ENCODE results near the gene UBASH3A. TPM values are rescaled to one million over a fixed set of nuclear protein-coding genes. Genes with fewer than 3 reads are reported as not detected.

Gene UBASH3A
- polyA plus RNA-seq, 1 donor (not counting 4 experiments of a cell fraction or from before 2014, with no cell fraction given): not detected

DNA sequence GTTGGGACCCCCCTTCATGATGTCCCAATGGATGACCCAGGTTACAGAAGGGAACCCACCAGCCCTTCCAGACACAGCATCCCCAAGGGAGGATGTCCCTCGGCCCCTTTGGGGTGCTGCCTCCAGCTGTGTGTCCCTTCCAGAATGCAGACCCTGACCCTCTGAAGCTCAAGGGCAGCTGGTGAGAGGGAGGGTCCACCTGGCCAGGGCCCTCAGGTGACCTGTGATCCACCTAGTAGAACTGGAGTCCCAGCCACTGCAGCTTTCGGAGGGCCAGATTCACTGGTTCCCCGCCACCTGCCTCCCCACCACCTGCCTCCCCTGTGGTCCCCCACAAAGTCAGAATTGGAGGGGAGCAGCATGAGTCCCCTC lies 27.8 kb upstream of the UBASH3A start:
- Histone ChIP-seq H4K20me1 (ENCODE audit: control insufficient read depth, extremely low read depth, insufficient read depth, low read length) (no peaks in the 10 kb centered on the region), H3K4me1 (ENCODE audit: control insufficient read depth, extremely low read depth, insufficient read depth, low read length) (no peaks in the 10 kb centered on the region), H3K4me3 (ENCODE audit: control insufficient read depth in 2 of 3, extremely low read depth in 1 of 3, insufficient read depth in 2 of 3, low read depth in 1 of 3, low read length in 3 of 3) (no peak overlapping the region), H3K9me3 (ENCODE audit: control insufficient read depth, low read depth, low read length) (no peaks in the 10 kb centered on the region), H3K79me2 (ENCODE audit: control insufficient read depth, insufficient read depth, low read length) (no peaks in the 10 kb centered on the region), H2AFZ (ENCODE audit: control insufficient read depth, low read length) (no peak overlapping the region), H3K9ac (ENCODE audit: control insufficient read depth, extremely low read depth, insufficient read depth, low read length) (no peak overlapping the region), H3K27ac (ENCODE audit: control insufficient read depth, insufficient read depth, low read length) (no peak overlapping the region), H3K4me2 (ENCODE audit: control insufficient read depth, extremely low read depth, insufficient read depth, low read depth, low read length) (no peak overlapping the region), H3K9me1 (ENCODE audit: control insufficient read depth, extremely low read depth, insufficient read depth, low read length) (no peaks in the 10 kb centered on the region), H3K36me3 (ENCODE audit: control insufficient read depth in 2 of 2, extremely low read depth in 1 of 2, insufficient read depth in 2 of 2, low read length in 2 of 2) (no peaks in the 10 kb centered on the region), H3K27me3 (ENCODE audit: control insufficient read depth, extremely low read depth, insufficient read depth, low read length) (peaks cover 27% of the 10 kb centered on the region)
- no peak for DNase-seq (ENCODE audit: low read depth, low spot score)
- FAIRE-seq: no peak
- dilution Hi-C loops (cut with MboI; ENCODE audit: extremely low pct_ligation_motif_present, low sequenced_read_pairs): no loop called here
- no peak for TF ChIP-seq EZH2 (IDR thresholded peaks at IDR 0.05; ENCODE audit: low read length)
- TF ChIP-seq, protein P1, sequence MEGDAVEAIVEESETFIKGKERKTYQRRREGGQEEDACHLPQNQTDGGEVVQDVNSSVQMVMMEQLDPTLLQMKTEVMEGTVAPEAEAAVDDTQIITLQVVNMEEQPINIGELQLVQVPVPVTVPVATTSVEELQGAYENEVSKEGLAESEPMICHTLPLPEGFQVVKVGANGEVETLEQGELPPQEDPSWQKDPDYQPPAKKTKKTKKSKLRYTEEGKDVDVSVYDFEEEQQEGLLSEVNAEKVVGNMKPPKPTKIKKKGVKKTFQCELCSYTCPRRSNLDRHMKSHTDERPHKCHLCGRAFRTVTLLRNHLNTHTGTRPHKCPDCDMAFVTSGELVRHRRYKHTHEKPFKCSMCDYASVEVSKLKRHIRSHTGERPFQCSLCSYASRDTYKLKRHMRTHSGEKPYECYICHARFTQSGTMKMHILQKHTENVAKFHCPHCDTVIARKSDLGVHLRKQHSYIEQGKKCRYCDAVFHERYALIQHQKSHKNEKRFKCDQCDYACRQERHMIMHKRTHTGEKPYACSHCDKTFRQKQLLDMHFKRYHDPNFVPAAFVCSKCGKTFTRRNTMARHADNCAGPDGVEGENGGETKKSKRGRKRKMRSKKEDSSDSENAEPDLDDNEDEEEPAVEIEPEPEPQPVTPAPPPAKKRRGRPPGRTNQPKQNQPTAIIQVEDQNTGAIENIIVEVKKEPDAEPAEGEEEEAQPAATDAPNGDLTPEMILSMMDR (optimal IDR thresholded peaks at IDR 0.05 in 1 of 3, IDR thresholded peaks at IDR 0.05 in 1 of 3, conservative IDR thresholded peaks at IDR 0.05 in 1 of 3; ENCODE audit: extremely low read depth in 1 of 3, insufficient read depth in 2 of 3, low read length in 3 of 3): no peak

DNA sequence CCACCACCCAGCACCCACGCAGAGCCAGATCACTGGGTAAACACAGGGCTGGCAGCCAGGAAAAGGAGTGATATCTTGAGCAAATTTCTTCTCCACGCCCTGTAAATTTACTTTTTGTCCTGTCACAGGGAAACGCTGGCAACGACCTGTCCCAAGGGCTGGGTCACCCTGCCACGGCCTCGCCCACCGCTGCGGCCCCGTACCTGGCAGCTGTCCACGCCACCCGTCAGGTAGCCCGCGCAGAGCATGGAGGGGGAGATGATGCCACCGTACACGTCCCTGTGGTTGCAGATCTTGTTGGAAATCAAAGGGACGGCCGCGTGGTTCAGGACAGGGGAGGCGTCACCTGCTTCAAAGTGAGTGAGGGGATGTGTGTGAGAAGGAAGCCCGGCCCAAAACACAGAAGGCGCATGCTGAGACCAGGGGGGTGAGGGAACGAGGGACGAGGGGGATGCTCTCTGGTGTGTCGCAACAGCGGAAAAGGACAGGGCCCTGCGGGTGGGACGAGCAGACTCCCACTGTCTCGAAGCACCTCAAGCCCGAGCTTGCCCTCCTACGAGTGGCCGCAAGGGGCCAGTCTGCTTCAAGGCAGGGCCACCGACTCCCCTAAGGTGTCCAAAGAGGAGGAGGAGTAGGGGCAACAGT lies 27.2 kb upstream of the UBASH3A start:
- no peak for TF ChIP-seq EZH2 (IDR thresholded peaks at IDR 0.05; ENCODE audit: low read length)
- TF ChIP-seq, protein P1 (optimal IDR thresholded peaks at IDR 0.05 in 1 of 3, IDR thresholded peaks at IDR 0.05 in 1 of 3, conservative IDR thresholded peaks at IDR 0.05 in 1 of 3; ENCODE audit: extremely low read depth in 1 of 3, insufficient read depth in 2 of 3, low read length in 3 of 3): no peak
- Histone ChIP-seq H3K4me3 (ENCODE audit: control insufficient read depth in 2 of 3, extremely low read depth in 1 of 3, insufficient read depth in 2 of 3, low read depth in 1 of 3, low read length in 3 of 3) (no peak overlapping the region), H3K9me1 (ENCODE audit: control insufficient read depth, extremely low read depth, insufficient read depth, low read length) (no peaks in the 10 kb centered on the region), H4K20me1 (ENCODE audit: control insufficient read depth, extremely low read depth, insufficient read depth, low read length) (no peaks in the 10 kb centered on the region), H3K27ac (ENCODE audit: control insufficient read depth, insufficient read depth, low read length) (no peak overlapping the region), H3K79me2 (ENCODE audit: control insufficient read depth, insufficient read depth, low read length) (no peaks in the 10 kb centered on the region), H3K9me3 (ENCODE audit: control insufficient read depth, low read depth, low read length) (no peaks in the 10 kb centered on the region), H3K27me3 (ENCODE audit: control insufficient read depth, extremely low read depth, insufficient read depth, low read length) (peaks cover 27% of the 10 kb centered on the region), H3K9ac (ENCODE audit: control insufficient read depth, extremely low read depth, insufficient read depth, low read length) (no peak overlapping the region), H3K4me2 (ENCODE audit: control insufficient read depth, extremely low read depth, insufficient read depth, low read depth, low read length) (no peak overlapping the region), H3K4me1 (ENCODE audit: control insufficient read depth, extremely low read depth, insufficient read depth, low read length) (no peaks in the 10 kb centered on the region), H2AFZ (ENCODE audit: control insufficient read depth, low read length) (no peak overlapping the region), H3K36me3 (ENCODE audit: control insufficient read depth in 2 of 2, extremely low read depth in 1 of 2, insufficient read depth in 2 of 2, low read length in 2 of 2) (no peaks in the 10 kb centered on the region)
- dilution Hi-C loops (cut with MboI; ENCODE audit: extremely low pct_ligation_motif_present, low sequenced_read_pairs): no loop called here
- FAIRE-seq: no peak
- DNase-seq (ENCODE audit: low read depth, low spot score): no peak
